Peyer's patch (tissue), 4 donors: ENCODE data around the gene EFNB2.

Experiments used
- POLR2A ChIP-seq, 2 donors: fragments of 450-650 bp; IDR thresholded peaks; one replicate each; pipeline ENCODE4 v1.5.1; 2017; ENCODE audit warnings: antibody characterized with exemption in 2 of 2, mild to moderate bottlenecking in 2 of 2, moderate library complexity in 2 of 2
- TF ChIP-seq, protein P1 (sequence below), 6 experiments: fragments of 450-650 bp in 4 of 6; fragments of 200-600 bp in 2 of 6; sonication (generic) in 1 of 6; IDR thresholded peaks; one replicate each; pipeline ENCODE4 v1.5.1; 2017 to 2019; ENCODE audit warnings: antibody characterized with exemption in 6 of 6, mild to moderate bottlenecking in 3 of 6, moderate library complexity in 1 of 6

DNA sequence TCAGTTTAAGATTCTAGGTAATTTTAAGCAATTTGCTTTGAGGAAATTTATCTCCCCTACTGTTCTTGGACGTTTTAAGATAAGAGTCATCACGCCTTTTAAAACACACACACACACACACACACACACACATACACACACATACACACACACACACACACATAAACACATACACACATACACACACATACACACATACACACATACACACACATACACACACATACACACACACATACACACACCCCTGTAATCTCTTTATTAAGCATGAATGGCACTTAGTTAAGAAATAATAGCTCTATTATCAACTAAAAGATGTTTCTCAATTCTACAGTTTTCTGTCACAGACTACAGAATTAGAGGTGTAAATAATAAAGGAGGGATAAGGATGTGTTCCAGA is 49.2 kb downstream of the EFNB2 start:
- TF ChIP-seq, protein P1, sequence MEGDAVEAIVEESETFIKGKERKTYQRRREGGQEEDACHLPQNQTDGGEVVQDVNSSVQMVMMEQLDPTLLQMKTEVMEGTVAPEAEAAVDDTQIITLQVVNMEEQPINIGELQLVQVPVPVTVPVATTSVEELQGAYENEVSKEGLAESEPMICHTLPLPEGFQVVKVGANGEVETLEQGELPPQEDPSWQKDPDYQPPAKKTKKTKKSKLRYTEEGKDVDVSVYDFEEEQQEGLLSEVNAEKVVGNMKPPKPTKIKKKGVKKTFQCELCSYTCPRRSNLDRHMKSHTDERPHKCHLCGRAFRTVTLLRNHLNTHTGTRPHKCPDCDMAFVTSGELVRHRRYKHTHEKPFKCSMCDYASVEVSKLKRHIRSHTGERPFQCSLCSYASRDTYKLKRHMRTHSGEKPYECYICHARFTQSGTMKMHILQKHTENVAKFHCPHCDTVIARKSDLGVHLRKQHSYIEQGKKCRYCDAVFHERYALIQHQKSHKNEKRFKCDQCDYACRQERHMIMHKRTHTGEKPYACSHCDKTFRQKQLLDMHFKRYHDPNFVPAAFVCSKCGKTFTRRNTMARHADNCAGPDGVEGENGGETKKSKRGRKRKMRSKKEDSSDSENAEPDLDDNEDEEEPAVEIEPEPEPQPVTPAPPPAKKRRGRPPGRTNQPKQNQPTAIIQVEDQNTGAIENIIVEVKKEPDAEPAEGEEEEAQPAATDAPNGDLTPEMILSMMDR (IDR thresholded peaks at IDR 0.05), result no peak
- TF ChIP-seq POLR2A (IDR thresholded peaks at IDR 0.05), result no peak
